ENCODE results near the gene WNK3.
"Not testable (repeated sequence)": the region's sequence is repeated elsewhere in the genome, so short reads cannot be mapped to it uniquely, and the experiment has no call there.

The WNK3 gene

GRCh38 chrX:54357414-54358377 is at the start of gene WNK3:
Gene WNK3 (minus strand): TSS chrX:54358046.
- in situ Hi-C loops (cut with MboI; ENCODE audit: low sequenced_read_pairs) = no loop called here

DNA sequence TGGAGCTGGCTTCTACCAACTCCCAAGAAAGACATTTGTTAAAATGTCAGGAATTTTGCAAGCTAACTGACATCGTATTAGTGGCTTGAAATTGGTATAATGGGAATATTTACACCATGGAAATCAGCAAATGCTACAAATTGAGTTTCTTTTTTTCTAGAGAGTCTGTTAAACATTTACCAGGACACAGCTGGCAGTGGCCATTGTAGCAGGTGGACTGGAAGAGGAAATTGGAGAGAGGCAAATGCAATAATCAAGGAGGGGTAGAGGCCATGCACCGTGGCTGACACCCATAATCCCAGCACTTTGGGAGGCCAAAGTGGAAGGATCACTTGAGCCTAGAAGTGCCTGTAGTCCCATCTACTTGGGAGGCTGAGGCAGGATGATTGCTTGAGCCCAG is 49.4 kb upstream of the WNK3 start:
- in situ Hi-C loops (cut with MboI; ENCODE audit: low sequenced_read_pairs) = no loop called here

- in situ Hi-C loops (cut with MboI; ENCODE audit: low sequenced_read_pairs) = no loop called here
Measured at GRCh38 chrX:54397113-54397512, 39.3 kb upstream of the WNK3 start.

- in situ Hi-C loops (cut with MboI; ENCODE audit: low sequenced_read_pairs) = no loop called here
Measured at GRCh38 chrX:54386314-54386713, 28.5 kb upstream of the WNK3 start.

GRCh38 chrX:54384661-54385060 is 26.8 kb upstream of the WNK3 start:
- in situ Hi-C loops (cut with MboI; ENCODE audit: low sequenced_read_pairs) = not testable (repeated sequence)

DNA sequence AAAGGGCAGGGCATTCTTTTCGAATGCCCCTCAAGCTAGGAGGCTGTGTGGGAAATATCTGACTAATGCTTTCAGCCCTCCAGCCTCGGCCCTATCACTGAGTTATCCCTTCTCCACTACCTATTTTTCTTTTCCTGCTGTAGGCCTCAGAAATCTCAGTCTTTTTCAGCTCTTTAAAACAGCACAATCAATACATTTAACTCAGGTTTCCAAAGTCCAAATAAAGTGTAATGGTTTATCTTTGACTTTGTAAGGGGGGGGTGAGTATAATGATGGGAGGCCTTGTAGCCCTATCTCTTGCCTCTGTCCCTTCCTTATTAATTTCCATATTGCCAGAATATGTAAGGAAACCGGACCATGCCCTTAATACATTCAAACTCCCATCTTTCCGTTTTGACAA is 1.6 kb upstream of the WNK3 start:
- in situ Hi-C loops (cut with MboI; ENCODE audit: low sequenced_read_pairs) = no loop called here

- in situ Hi-C loops (cut with MboI; ENCODE audit: low sequenced_read_pairs) = no loop called here
Measured at GRCh38 chrX:54358424-54359211, 772 bp upstream of the WNK3 start.

DNA sequence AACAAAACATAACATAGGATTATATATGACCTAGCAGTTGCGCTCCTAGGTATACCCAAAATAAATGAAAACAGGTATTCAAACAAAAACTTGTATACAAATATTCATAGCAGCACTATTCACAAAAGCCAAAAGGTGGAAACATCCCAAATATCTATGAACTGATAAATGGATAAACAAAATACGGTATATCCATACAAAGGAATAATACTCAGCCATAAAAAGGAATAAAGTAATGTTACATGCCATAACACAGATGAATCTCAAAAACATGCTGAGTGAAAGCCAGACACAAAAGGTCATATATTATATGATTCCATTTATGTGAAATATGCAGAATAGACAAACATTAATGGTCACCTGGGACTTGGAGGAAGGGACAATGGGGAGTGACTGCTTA is 5.2 kb downstream of the WNK3 start:
- in situ Hi-C loops (cut with MboI; ENCODE audit: low sequenced_read_pairs) = no loop called here

GRCh38 chrX:54337383-54337782 is 20.5 kb downstream of the WNK3 start:
- in situ Hi-C loops (cut with MboI; ENCODE audit: low sequenced_read_pairs) = not testable (repeated sequence)

GRCh38 chrX:54325077-54325476 is 32.8 kb downstream of the WNK3 start:
- in situ Hi-C loops (cut with MboI; ENCODE audit: low sequenced_read_pairs) = no loop called here

GRCh38 chrX:54320067-54320466 is 37.8 kb downstream of the WNK3 start:
- in situ Hi-C loops (cut with MboI; ENCODE audit: low sequenced_read_pairs) = no loop called here

DNA sequence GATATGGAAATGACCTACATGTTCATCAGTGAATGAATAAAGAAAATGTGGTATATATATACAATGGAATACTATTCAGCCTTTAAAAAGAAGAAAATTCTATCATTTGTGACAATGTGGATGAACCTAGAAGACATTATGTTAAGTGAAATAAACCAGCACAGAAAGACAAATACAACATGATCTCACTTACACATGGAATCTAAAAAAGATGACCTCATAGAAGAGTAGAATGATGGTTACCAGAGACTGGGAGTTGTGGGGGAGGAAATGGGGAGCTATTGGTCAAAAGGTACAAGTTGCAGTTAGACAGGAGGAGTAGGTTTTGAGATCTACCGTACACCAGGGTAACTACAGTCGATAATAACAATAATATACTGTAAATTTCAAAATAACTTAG is 51.5 kb downstream of the WNK3 start:
- in situ Hi-C loops (cut with MboI; ENCODE audit: low sequenced_read_pairs) = no loop called here

DNA sequence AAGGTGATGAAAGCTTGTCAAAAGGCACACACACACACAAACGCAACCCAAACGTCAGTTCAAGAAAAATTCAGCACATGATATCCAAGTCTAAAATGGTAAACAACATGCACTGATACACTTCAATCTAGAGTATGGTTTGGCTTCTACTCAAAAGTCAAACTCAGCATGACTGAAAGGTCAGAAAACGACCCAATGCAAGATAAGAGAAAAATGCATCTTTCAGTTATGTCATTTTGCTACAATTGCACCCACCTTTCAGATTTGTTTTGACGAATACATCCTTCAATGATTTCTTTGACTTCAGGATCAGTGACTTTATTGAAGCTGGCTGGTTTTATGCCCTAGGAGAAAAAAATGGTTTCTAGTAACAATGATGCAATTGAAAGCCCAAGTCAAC is 56.3 kb downstream of the WNK3 start:
- in situ Hi-C loops (cut with MboI; ENCODE audit: low sequenced_read_pairs) = no loop called here

- in situ Hi-C loops (cut with MboI; ENCODE audit: low sequenced_read_pairs) = no loop called here
Measured at GRCh38 chrX:54294306-54294705, 63.5 kb downstream of the WNK3 start.

DNA sequence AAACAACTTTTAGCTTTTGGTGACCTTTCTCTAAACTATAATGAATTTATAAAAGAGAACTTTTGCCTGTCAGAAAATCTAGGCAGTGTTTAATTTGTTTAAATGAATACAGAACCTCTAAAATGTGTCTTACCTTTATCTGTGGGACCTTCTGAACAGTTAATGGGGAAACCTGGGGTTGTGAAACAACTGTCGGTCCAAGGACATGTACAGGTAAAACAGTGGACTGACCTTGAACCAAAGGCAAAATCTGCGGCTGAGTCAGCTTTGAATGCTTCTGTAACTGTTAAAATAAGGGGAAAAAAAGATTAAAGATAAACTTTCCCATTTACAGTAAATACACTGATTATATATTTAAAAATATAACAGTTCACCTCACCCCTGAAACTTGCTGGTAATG is 65.1 kb downstream of the WNK3 start:
- in situ Hi-C loops (cut with MboI; ENCODE audit: low sequenced_read_pairs) = no loop called here

DNA sequence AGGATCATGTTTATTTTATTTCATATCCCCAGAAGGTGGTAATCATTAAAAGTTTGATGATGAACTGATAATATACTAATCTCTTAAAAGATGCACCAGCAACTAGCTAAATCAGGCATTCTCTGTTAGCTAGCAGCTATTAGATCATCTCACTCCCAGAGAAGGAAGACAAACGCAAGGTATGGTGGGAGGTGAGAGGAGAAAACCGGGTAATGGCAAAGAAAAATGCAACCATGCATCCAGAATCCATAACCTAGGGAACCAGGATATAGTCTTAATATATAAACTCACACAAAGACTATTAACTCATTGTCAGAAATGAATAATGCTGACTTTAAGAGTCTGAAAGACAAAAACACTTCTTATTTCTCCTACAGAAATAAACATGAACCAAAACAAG is 66.1 kb downstream of the WNK3 start:
- in situ Hi-C loops (cut with MboI; ENCODE audit: low sequenced_read_pairs) = no loop called here

DNA sequence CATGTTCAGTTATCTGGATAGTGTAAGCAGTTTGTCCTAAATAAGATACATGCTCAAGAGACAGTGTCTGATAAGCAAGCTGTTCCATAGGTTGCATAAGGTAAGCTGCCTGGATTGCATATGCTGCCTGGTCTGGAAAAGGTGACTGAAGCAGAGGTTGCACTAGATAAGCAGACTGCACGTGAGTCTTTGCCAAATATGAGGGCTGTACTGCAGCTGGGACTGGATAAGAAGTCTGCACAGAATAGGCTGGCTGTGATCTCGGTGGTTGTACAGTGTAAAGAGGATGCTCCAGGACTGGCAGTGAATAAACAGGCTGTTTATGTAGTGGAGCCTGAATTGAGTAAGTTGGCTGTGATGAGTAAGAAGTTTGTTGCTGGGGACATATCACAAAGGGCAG is 68.9 kb downstream of the WNK3 start:
- in situ Hi-C loops (cut with MboI; ENCODE audit: low sequenced_read_pairs) = no loop called here

DNA sequence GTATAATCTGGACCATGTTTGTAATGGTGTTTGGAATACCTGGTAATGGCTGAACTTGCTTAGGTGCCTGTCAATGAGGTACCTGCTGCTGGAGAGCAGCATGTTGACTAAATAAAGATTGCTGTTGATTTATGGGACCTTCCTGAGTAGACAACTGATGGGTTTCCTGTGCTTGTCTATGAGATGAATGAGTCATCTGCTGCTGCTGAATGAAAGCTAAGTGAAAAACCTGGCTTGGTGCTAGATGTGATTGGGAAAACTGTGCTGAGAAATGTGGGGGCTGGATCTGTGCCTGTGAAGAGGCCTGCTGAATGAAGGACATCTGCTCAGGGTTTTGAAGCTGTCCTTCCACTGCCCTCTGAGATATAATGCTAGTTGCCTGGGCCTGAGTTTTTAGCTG is 69.6 kb downstream of the WNK3 start:
- in situ Hi-C loops (cut with MboI; ENCODE audit: low sequenced_read_pairs) = no loop called here

- in situ Hi-C loops (cut with MboI; ENCODE audit: low sequenced_read_pairs) = no loop called here
Measured at GRCh38 chrX:54281676-54282075, 76.2 kb downstream of the WNK3 start.

DNA sequence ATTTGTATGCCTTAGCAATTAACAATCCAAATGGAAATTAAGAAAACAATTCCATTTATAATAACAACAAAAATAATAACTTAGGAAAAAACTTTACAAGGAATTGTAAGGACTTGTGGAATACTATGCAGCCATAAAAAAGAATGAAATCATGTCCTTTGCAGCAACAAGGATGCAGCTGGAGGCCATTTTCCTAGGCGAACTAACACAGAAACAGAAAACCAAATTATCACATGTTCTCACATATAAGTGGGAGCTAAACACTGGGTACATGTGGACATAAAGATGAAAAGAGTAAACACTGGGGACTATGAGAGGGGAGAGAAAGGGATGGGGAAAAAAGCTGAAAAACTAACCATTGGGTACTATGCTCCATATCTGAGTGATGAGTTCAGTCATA is 77.4 kb downstream of the WNK3 start:
- in situ Hi-C loops (cut with MboI; ENCODE audit: low sequenced_read_pairs) = no loop called here

- in situ Hi-C loops (cut with MboI; ENCODE audit: low sequenced_read_pairs) = no loop called here
Measured at GRCh38 chrX:54271664-54272063, 86.2 kb downstream of the WNK3 start.

DNA sequence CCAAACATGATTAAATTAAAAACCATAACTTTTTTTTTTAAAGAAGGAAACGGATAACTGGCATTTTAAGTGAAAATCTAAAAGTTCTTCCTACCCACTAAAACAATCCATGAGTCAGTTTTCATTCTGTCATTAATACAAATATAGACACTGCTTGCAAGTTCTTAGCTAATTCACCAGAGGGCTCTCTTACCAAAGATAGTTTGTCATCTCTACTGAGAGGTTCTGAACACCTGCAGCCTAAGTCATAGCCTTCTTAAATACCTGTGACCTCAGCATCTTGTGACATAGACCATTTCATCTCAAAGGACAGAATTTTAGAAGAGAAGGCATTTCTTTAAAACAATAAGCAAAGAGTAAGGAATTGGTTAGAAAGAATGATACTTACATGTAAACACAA is 109.5 kb downstream of the WNK3 start:
- in situ Hi-C loops (cut with MboI; ENCODE audit: low sequenced_read_pairs) = no loop called here
